Left ventricle myocardium inferior (tissue), 1 donor: ENCODE data around the gene CFAP74. TPM values are rescaled to one million over a fixed set of nuclear protein-coding genes. Genes with fewer than 3 reads are reported as not detected.
"Not testable (repeated sequence)": the region's sequence is repeated elsewhere in the genome, so short reads cannot be mapped to it uniquely, and the experiment has no call there.

Experiments
- DNase-seq: peaks from one replicate; pipeline ENCODE4 v3.0.0-alpha.2; 2020
- H3K27ac ChIP-seq: fragments of 200-600 bp; replicated peaks from 2 replicates; pipeline ENCODE4 v1.8.0; 2021
- H3K27me3 ChIP-seq: fragments of 200-600 bp; 2 replicates; pipeline ENCODE4 v1.8.0; 2021; ENCODE audit warnings: low read depth
- H3K36me3 ChIP-seq: fragments of 200-600 bp; 2 replicates; pipeline ENCODE4 v1.8.0; 2021
- H3K4me1 ChIP-seq: fragments of 200-600 bp; 2 replicates; pipeline ENCODE4 v1.8.0; 2021
- H3K4me3 ChIP-seq: fragments of 200-600 bp; 2 replicates; pipeline ENCODE4 v1.8.0; 2021; ENCODE audit warnings: mild to moderate bottlenecking, moderate library complexity
- H3K9me3 ChIP-seq: fragments of 200-600 bp; replicated peaks from 2 replicates; pipeline ENCODE4 v1.8.0; 2021
- CTCF ChIP-seq: fragments of 200-600 bp; IDR thresholded peaks from 2 replicates; pipeline ENCODE4 v1.8.0; 2021; ENCODE audit warnings: antibody characterized with exemption, mild to moderate bottlenecking, borderline replicate concordance
- intact Hi-C: fragments of 100-400 bp; cut with micrococcal nuclease; formaldehyde crosslinking; loops from one replicate; pipeline ENCODE4 v1.11.0; 2022
- total RNA-seq: library from RNA; stranded (reverse); fragmentation: NEBNext Ultra II Directional; extraction: Animal tissue kit (Norgen Biotek cat#: 25700); gene quantifications from one replicate; pipeline ENCODE4 v1.2.1, GENCODE V29; 2021
- donor health status: DM: no; HTN: yes; CAD: no; lungs with severe emphysema.

The CFAP74 gene
- total RNA-seq, 1 donor from 2014 or later: not detected

GRCh38 chr1:1984560-1985070 is 19.0 kb downstream of the CFAP74 start:
- intact Hi-C loops: no loop called here
- no peak for DNase-seq
- H3K4me3 ChIP-seq: no peak overlapping the region
- TF ChIP-seq CTCF: no peak
- no peak overlapping the region for H3K27ac ChIP-seq
- peaks cover 60% of the 10 kb centered on the region for H3K27me3 ChIP-seq
- peaks cover 8% of the 10 kb centered on the region for H3K4me1 ChIP-seq
- no peaks in the 10 kb centered on the region for H3K9me3 ChIP-seq
- no peaks in the 10 kb centered on the region for H3K36me3 ChIP-seq

- Histone ChIP-seq H3K27me3 (peaks cover 50% of the 10 kb centered on the region), H3K36me3 (no peaks in the 10 kb centered on the region), H3K9me3 (no peaks in the 10 kb centered on the region), H3K4me1 (no peaks in the 10 kb centered on the region), H3K4me3 (no peak overlapping the region), H3K27ac (no peak overlapping the region)
- no peak for DNase-seq
- intact Hi-C loops: no loop called here
- no peak for TF ChIP-seq CTCF
These were observed 21.0 kb downstream of the CFAP74 start for GRCh38 chr1:1982379-1983232.

- H3K9me3 ChIP-seq, H3K27ac ChIP-seq, H3K4me1 ChIP-seq, H3K36me3 ChIP-seq, H3K4me3 ChIP-seq, DNase-seq, intact Hi-C loops: not testable (repeated sequence)
- H3K27me3 ChIP-seq: peaks cover 48% of the 10 kb centered on the region
These were observed 21.8 kb downstream of the CFAP74 start for GRCh38 chr1:1981631-1982327.

- Histone ChIP-seq H3K4me1 (no peaks in the 10 kb centered on the region), H3K27me3 (peaks cover 45% of the 10 kb centered on the region), H3K9me3 (no peaks in the 10 kb centered on the region), H3K4me3 (no peak overlapping the region), H3K27ac (no peak overlapping the region), H3K36me3 (no peaks in the 10 kb centered on the region)
- intact Hi-C loops: no loop called here
- DNase-seq: no peak
- TF ChIP-seq CTCF: no peak
These were observed 22.5 kb downstream of the CFAP74 start for GRCh38 chr1:1981142-1981500.

- no peaks in the 10 kb centered on the region for H3K4me1 ChIP-seq
- intact Hi-C loops: no loop called here
- no peak for TF ChIP-seq CTCF
- H3K36me3 ChIP-seq: no peaks in the 10 kb centered on the region
- peaks cover 45% of the 10 kb centered on the region for H3K27me3 ChIP-seq
- no peak overlapping the region for H3K4me3 ChIP-seq
- no peak overlapping the region for H3K27ac ChIP-seq
- H3K9me3 ChIP-seq: no peaks in the 10 kb centered on the region
- no peak for DNase-seq
These were observed 23.0 kb downstream of the CFAP74 start for GRCh38 chr1:1980467-1981141.
